Breast epithelium (tissue), 3 donors: ENCODE results near the gene RMND5A.

Source experiments
- CTCF ChIP-seq, 3 donors: fragments of 450-650 bp; IDR thresholded peaks; one replicate each; pipeline ENCODE4 v1.5.1; 2016 to 2017; ENCODE audit warnings: antibody characterized with exemption in 3 of 3, mild to moderate bottlenecking in 3 of 3, moderate library complexity in 3 of 3
- POLR2A ChIP-seq: fragments of 450-650 bp; IDR thresholded peaks from one replicate; pipeline ENCODE4 v1.6.1; 2016; ENCODE audit warnings: antibody characterized with exemption, mild to moderate bottlenecking, moderate library complexity
- POLR2AphosphoS5 ChIP-seq, 3 donors: sonication (generic); formaldehyde crosslinking; IDR thresholded peaks; one replicate each; pipeline ENCODE4 v1.6.1; 2017; ENCODE audit warnings: antibody characterized with exemption in 3 of 3

GRCh38 chr2:86778957-86779356 is 58.9 kb downstream of the RMND5A start:
- no peak for TF ChIP-seq CTCF (IDR thresholded peaks at IDR 0.05)
- no peak for TF ChIP-seq POLR2A
- TF ChIP-seq POLR2AphosphoS5 (IDR thresholded peaks at IDR 0.05) = no peak
